Endothelial cell of umbilical vein (primary cell): ENCODE results near the gene ARHGAP21. TPM values are rescaled to one million over a fixed set of nuclear protein-coding genes. Genes with fewer than 3 reads are reported as not detected.

Experiments
- BruUV-seq: library from RNA; stranded (reverse); fragments of 400-500 nt; replicated peaks from 2 replicates; lab custom pipeline; 2021; lab: Mats Ljungman, UMichigan
- CTCF ChIA-PET: fragments of 300-600, 350-600 bp; sonication (Branson Sonifier 250); formaldehyde crosslinking; loops from one replicate; lab custom pipeline; 2021; ENCODE audit warnings: antibody characterized with exemption, inconsistent platforms; lab: Charles Lee
- POLR2A ChIA-PET: fragments of 300-600, 350-600 bp; sonication (Branson Sonifier 250); formaldehyde crosslinking; loops from one replicate; lab custom pipeline; 2021; ENCODE audit warnings: antibody characterized with exemption, inconsistent platforms; lab: Charles Lee
- DNase-seq: peaks from one replicate; pipeline ENCODE4 v3.0.0-alpha.2; 2011; ENCODE audit warnings: low read depth, low spot score
- FAIRE-seq: peaks from 2 replicates; lab custom pipeline; 2011; peaks lifted over from hg19 to GRCh38; lab: Jason Lieb, UNC
- H2AFZ ChIP-seq: 2 replicates; pipeline ENCODE4 v1.6.0; 2012; ENCODE audit warnings: low read depth, low read length, control low read depth, inconsistent platforms
- H3K27ac ChIP-seq: 2 replicates; pipeline ENCODE4 v1.5.1; 2011; ENCODE audit warnings: low read depth, mild to moderate bottlenecking, control low read depth, low read length, moderate library complexity; ENCODE audit not compliant: insufficient read depth
- H3K27me3 ChIP-seq, 2 experiments: 2 replicates each; pipeline versions ENCODE4 v1.6.0 to v1.6.1; 2011; ENCODE audit warnings: low read length in 2 of 2, mixed read lengths in 1 of 2; ENCODE audit not compliant: control insufficient read depth in 2 of 2, insufficient read depth in 2 of 2
- H3K36me3 ChIP-seq, 2 experiments: 2 replicates in 1 of 2; 3 replicates in 1 of 2; pipeline ENCODE4 v1.5.1; 2011; ENCODE audit warnings: low read length in 2 of 2, mild to moderate bottlenecking in 1 of 2, moderate library complexity in 1 of 2; ENCODE audit not compliant: control insufficient read depth in 2 of 2, insufficient read depth in 2 of 2; ENCODE audit errors: extremely low read depth in 1 of 2
- H3K4me1 ChIP-seq: 3 replicates; pipeline ENCODE4 v1.5.1; 2011; ENCODE audit warnings: mild to moderate bottlenecking, low read length; ENCODE audit not compliant: control insufficient read depth, insufficient read depth; ENCODE audit errors: extremely low read depth
- H3K4me2 ChIP-seq: 2 replicates; pipeline ENCODE4 v1.6.1; 2011; ENCODE audit warnings: low read length, control low read depth, mixed read lengths; ENCODE audit not compliant: insufficient read depth
- H3K4me3 ChIP-seq, 3 experiments: fragments of 200-600 bp in 1 of 3; sonication (generic), shearing (Covaris generic) in 1 of 3; replicated peaks in 1 of 3; 2 replicates each; pipeline ENCODE4 v1.5.1; 2011 to 2016; ENCODE audit warnings: control low read depth in 3 of 3, low read length in 3 of 3, mild to moderate bottlenecking in 2 of 3, inconsistent platforms in 1 of 3, low read depth in 1 of 3, moderate library complexity in 1 of 3; ENCODE audit not compliant: insufficient read depth in 1 of 3
- H3K79me2 ChIP-seq: 2 replicates; pipeline ENCODE4 v1.6.0; 2012; ENCODE audit warnings: low read length, inconsistent platforms; ENCODE audit not compliant: control insufficient read depth, insufficient read depth
- H3K9ac ChIP-seq: replicated peaks from 2 replicates; pipeline ENCODE3; 2011; ENCODE audit warnings: low read length, control low read depth; ENCODE audit not compliant: insufficient read depth; ENCODE audit errors: extremely low read depth
- H3K9me1 ChIP-seq: replicated peaks from 3 replicates; pipeline ENCODE4 v1.6.0; 2011; ENCODE audit warnings: mild to moderate bottlenecking, low read length; ENCODE audit not compliant: control insufficient read depth, insufficient read depth; ENCODE audit errors: extremely low read depth
- H3K9me3 ChIP-seq: replicated peaks from 2 replicates; pipeline ENCODE4 v1.5.1; 2012; ENCODE audit warnings: low read length, inconsistent platforms; ENCODE audit not compliant: control insufficient read depth, insufficient read depth
- H4K20me1 ChIP-seq: replicated peaks from 2 replicates; pipeline ENCODE3; 2011; ENCODE audit warnings: mild to moderate bottlenecking, low read length; ENCODE audit not compliant: control insufficient read depth, insufficient read depth; ENCODE audit errors: extremely low read depth
- CTCF ChIP-seq, 2 donors: IDR thresholded peaks; 1 replicate in 1 of 2; 2 replicates in 1 of 2; pipeline ENCODE4 v1.5.1; 2011; ENCODE audit warnings: low read length in 2 of 2, mild to moderate bottlenecking in 2 of 2, moderate library complexity in 2 of 2, control low read depth in 1 of 2, inconsistent platforms in 1 of 2, low read depth in 1 of 2; ENCODE audit not compliant: insufficient read depth in 1 of 2; ENCODE audit errors: extremely low read depth in 1 of 2
- EZH2 ChIP-seq: IDR thresholded peaks from 2 replicates; pipeline ENCODE4 v1.6.1; 2012; ENCODE audit warnings: borderline replicate concordance, low read depth, mild to moderate bottlenecking, moderate library complexity, low read length, inconsistent platforms; ENCODE audit not compliant: severe bottlenecking
- FOS ChIP-seq: IDR thresholded peaks from 2 replicates; pipeline ENCODE4 v1.6.1; 2011; ENCODE audit warnings: mild to moderate bottlenecking, low read length, moderate library complexity, borderline replicate concordance; ENCODE audit not compliant: insufficient read depth
- GATA2 ChIP-seq: IDR thresholded peaks from 2 replicates; pipeline ENCODE4 v1.7.0; 2011; ENCODE audit warnings: low read depth, mild to moderate bottlenecking, moderate library complexity, mixed read lengths, low read length; ENCODE audit not compliant: insufficient read length, insufficient read depth
- JUN ChIP-seq: IDR thresholded peaks from 2 replicates; pipeline ENCODE4 v1.6.1; 2011; ENCODE audit warnings: borderline replicate concordance, low read depth; ENCODE audit not compliant: insufficient read length, insufficient read depth
- MAX ChIP-seq: IDR thresholded peaks from 2 replicates; pipeline ENCODE4 v1.6.1; 2011; ENCODE audit not compliant: insufficient read depth, insufficient read length
- MYC ChIP-seq: IDR thresholded peaks from one replicate; pipeline ENCODE4 v1.6.1; 2011; ENCODE audit warnings: mild to moderate bottlenecking, low read depth, low read length
- dilution Hi-C: fragments of 300-500 bp; cut with MboI; formaldehyde crosslinking; loops from one replicate; pipeline ENCODE4 v1.15.0; 2019; ENCODE audit warnings: low sequenced_read_pairs; ENCODE audit not compliant: extremely low pct_ligation_motif_present
- intact Hi-C: fragments of 100-400 bp; cut with micrococcal nuclease; formaldehyde crosslinking; loops from one replicate; pipeline ENCODE4 v1.10.0; 2022
- polyA plus RNA-seq, 4 experiments: library from polyadenylated mRNA; depleted of rRNA in 3 of 4; stranded (reverse) in 3 of 4; unstranded in 1 of 4; fragments of >200 nt; gene quantifications; 2 replicates each; pipeline versions ENCODE4 v1.2.1 to v1.2.3, GENCODE V29; 2011 to 2012; ENCODE audit warnings: missing spikeins in 1 of 4
- total RNA-seq: library from RNA; stranded (reverse); gene quantifications from 2 replicates; pipeline ENCODE4 v1.2.3, GENCODE V29; 2021

Gene ARHGAP21
- total and polyA plus RNA-seq, 2 donors (not counting 3 experiments of a cell fraction or from before 2014, with no cell fraction given): 29.5 to 97.8 TPM

DNA sequence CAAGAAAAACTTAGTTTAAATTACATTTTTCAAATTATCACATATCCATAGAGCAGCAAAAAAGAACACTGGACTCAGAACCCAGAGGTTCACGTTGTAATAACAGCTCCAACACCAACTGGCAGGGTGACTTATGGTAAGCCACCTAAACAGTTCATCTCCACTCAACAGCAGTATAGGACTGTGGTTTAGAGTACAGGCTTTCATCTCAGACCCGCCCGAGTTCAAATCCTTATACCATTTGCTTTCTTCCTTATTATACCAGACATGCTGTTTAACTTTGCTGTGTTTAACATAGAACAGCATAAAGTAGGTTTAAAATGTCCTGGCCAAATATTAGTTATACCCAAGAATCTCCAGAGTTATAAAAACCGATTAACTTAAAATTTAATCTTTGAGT, 97.9 kb downstream of the ARHGAP21 start:
- DNase-seq (no peak), FAIRE-seq (no peak)
- H3K4me1 ChIP-seq: no peaks in the 10 kb centered on the region
- no TSS peak for BruUV-seq
- no peaks in the 10 kb centered on the region for H3K36me3 ChIP-seq
- H4K20me1 ChIP-seq: no peaks in the 10 kb centered on the region
- H3K4me2 ChIP-seq: no peak overlapping the region
- H3K9me3 ChIP-seq: no peaks in the 10 kb centered on the region
- H2AFZ ChIP-seq: no peak overlapping the region
- dilution Hi-C loops (no loop called here), intact Hi-C loops (no loop called here)
- H3K27me3 ChIP-seq: no peaks in the 10 kb centered on the region
- H3K4me3 ChIP-seq: no peak overlapping the region
- ChIA-PET POLR2A (no interaction called here), CTCF (interaction anchor here (1.0 to 1.5 kb wide), 2 partner anchors 8 to 456 kb away, joined by 4 to 6 read pairs; no protein-coding TSS in a partner anchor)
- no peak overlapping the region for H3K9ac ChIP-seq
- TF ChIP-seq GATA2 (no peak), FOS (no peak), CTCF (IDR thresholded peaks at IDR 0.05; ENCODE audit: extremely low read depth in 1 of 2, insufficient read depth in 1 of 2, low read depth in 1 of 2, low read length in 2 of 2) (no peak), MYC (no peak), EZH2 (no peak), MAX (no peak), JUN (no peak)
- H3K9me1 ChIP-seq: no peaks in the 10 kb centered on the region
- peaks cover 7% of the 10 kb centered on the region for H3K79me2 ChIP-seq
- no peak overlapping the region for H3K27ac ChIP-seq
